Left ventricle myocardium superior (tissue), 1 donor: Measurements from ENCODE around the gene ADAMTS3. TPM values are rescaled to one million over a fixed set of nuclear protein-coding genes. Genes with fewer than 3 reads are reported as not detected.
A peak's percentile ranks its signal among the peaks of the same experiment; 100 is the strongest.

Experiments
- ATAC-seq: fragments of 200-7000 bp; cut with Tn5 transposase; one replicate; pipeline ENCODE4 v1.9.1; 2020; ENCODE audit warnings: mild to moderate bottlenecking, moderate library complexity
- DNase-seq: peaks from one replicate; pipeline ENCODE4 v3.0.0-alpha.2; 2020
- intact Hi-C: fragments of 100-400 bp; cut with micrococcal nuclease; formaldehyde crosslinking; loops from one replicate; pipeline ENCODE4 v1.11.0; 2022
- total RNA-seq: library from RNA; stranded (reverse); fragmentation: NEBNext Ultra II Directional; extraction: Animal tissue kit (Norgen Biotek cat#: 25700); gene quantifications from one replicate; pipeline ENCODE4 v1.2.1, GENCODE V29; 2021
- donor health status: DM: no; HTN: yes; CAD: no; lungs with severe emphysema.

Gene ADAMTS3
- total RNA-seq, 1 donor from 2014 or later = 0.42 TPM

DNA sequence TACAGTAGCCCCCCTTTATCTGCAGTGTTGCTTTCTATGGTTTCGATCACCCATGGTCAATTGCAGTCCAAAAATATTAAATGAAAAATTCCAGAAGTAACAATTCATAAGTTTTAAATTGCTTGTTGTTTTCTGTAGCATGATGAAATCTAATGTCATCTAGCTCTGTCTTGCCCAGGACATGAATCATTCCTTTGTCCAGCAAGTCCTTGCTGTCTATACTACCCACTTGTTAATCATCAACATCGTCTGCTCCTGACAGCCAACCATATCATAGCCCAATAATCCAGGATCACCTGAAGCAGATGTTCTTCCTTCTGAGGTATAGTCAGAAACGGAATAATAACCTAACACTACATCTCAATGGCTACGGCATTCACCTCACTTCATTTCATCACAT is 79.8 kb downstream of the ADAMTS3 start:
- no peak for ATAC-seq
- intact Hi-C loops = no loop called here

GRCh38 chr4:72486991-72487390 is 82.0 kb downstream of the ADAMTS3 start:
- ATAC-seq (no peak), DNase-seq (no peak)
- intact Hi-C loops = no loop called here

More for the DNA sequence above, 79.8 kb downstream of the ADAMTS3 start:
- DNase-seq = no peak

DNA sequence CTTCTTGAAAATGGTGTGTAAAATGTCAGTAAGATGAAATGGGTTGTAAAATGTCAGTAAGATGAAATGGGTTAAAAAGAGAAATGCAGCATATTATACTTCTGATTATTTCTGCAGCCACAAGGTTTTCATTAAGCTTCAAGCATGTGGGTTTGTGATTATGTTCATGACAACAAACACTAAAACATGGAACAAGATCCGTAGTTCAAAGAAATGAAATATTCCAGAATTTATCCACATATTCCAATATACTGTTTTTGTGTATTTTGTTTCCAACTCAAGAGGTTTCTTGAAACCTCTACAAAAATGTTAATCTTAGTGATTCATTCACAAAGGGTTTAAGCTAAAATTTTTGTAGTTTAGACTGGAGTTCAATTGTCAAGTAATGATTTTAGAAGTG is 84.0 kb downstream of the ADAMTS3 start:
- intact Hi-C loops = no loop called here
- ATAC-seq (no peak), DNase-seq (no peak)

GRCh38 chr4:72473434-72473900 is 95.6 kb downstream of the ADAMTS3 start:
- intact Hi-C loops = no loop called here
- ATAC-seq = no peak
- no peak for DNase-seq

GRCh38 chr4:72471816-72472215 is 97.2 kb downstream of the ADAMTS3 start:
- intact Hi-C loops = no loop called here
- no peak for ATAC-seq
- no peak for DNase-seq

DNA sequence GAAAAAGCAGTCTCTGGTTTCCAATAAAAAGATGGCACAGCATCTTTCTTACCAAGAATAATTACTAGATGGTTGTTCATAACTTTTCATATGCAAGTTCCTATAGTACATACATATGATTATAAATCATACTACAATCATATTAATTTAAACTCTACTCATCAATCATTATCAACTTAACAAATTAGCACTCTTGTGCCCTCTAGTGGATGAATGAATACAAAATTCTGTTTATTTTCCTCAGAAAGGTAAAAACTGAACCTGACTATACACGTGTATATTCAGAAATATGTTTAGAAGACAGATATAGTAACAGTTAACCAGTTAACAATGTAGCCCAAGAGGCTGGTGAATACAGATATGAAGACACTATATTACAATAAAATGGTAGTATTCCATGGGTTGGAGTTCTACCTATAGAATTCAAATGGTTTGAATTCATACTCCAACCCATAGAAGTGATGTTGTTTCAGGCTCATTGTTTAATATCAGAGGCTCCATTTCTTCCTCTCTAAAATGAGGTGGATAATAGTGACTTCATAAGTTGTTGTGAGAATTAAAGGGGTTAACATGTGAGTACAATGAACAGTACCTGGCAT is 100.0 kb downstream of the ADAMTS3 start:
- no peak for ATAC-seq
- DNase-seq = no peak

GRCh38 chr4:72467633-72468032 is 101.4 kb downstream of the ADAMTS3 start:
- no peak for DNase-seq
- ATAC-seq = no peak
- intact Hi-C loops = loop anchor here (5.0 to 10.0 kb wide), 2 partner anchors 140 to 173 kb away; no protein-coding TSS in a partner anchor

More for the DNA sequence above, 100.0 kb downstream of the ADAMTS3 start:
- intact Hi-C loops = loop anchor here (5.0 to 10.0 kb wide), 2 partner anchors 142 to 174 kb away; no protein-coding TSS in a partner anchor

- intact Hi-C loops = loop anchor here (10.0 kb wide), 1 partner anchor 169 kb away; no protein-coding TSS in a partner anchor
- no peak for DNase-seq
- ATAC-seq = no peak
Measured at GRCh38 chr4:72463724-72464123, 105.3 kb downstream of the ADAMTS3 start.

- intact Hi-C loops = no loop called here
- ATAC-seq (no peak), DNase-seq (no peak)
Measured at GRCh38 chr4:72457158-72457557, 111.9 kb downstream of the ADAMTS3 start.

GRCh38 chr4:72451349-72451748 is 117.7 kb downstream of the ADAMTS3 start:
- ATAC-seq (no peak), DNase-seq (peak; percentile 37)
- intact Hi-C loops = no loop called here

DNA sequence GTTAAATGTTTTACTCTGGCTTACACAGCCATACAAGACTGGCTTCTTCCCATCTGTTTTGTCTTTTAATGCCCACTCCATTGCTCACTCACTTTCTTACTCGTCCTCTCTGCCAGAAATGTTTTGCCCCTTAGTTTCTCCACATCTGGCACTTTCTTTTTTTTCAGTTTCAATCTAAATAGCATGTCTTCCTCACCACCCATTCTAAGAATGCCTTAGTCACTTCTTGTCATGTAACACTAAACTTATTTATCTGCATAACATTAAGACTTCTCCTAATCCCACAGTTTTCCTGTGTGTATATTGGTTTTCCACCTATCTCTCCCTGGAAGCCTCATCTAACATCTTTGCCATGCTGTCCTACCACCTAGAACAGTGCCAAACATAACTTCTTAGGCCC is 119.3 kb downstream of the ADAMTS3 start:
- intact Hi-C loops = no loop called here
- DNase-seq = no peak
- no peak for ATAC-seq

DNA sequence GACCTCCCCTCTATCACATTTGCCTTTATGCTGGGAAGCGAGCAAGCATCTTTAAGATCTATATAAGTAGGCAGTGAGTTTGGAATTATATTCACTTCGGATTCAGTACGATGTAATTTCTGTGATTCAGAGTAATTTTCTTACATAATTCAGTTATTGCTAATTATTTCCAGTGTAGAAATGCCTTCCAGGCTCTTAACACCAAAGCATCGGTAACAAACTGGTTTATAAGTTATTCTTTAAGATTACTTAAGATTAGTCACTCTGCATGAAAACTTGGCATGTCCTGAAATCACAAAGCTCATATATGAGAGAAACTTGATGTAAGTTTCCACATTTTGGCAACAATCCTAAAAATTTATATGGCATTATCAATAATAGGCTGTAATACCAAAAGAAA is 120.8 kb downstream of the ADAMTS3 start:
- ATAC-seq = no peak
- intact Hi-C loops = no loop called here
- no peak for DNase-seq

DNA sequence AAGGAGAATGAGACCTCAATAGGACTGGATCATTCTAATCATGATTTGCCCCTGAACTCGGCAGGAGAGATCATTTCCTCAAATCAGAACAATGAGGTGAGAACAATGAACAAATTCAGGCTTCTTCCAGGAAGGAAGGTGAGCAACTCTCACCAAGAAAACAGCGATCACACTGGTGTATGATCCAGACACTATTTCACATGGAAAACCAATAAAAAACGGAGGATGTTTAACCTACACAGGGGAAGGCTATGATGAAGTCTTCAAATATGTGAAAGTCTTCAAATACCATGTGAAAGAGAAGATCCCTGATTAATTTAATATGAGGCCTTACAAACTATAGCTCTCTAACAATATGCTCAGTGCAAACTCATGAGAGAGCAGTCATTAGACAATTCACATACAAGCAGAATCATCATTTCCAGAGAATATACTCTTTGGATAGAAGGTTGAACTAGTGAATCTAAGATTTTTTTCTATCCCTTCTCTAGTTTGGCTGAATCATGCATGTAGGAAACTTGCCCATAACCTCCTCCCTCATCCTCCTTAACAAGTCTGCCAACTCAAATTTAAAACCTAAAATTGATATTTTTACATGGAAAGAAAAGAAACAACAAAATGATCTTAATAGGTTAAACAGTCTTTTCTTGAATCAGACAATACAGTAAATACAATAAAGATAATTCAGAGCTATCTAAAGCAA is 122.5 kb downstream of the ADAMTS3 start:
- no peak for DNase-seq
- intact Hi-C loops = no loop called here
- no peak for ATAC-seq

- DNase-seq (no peak), ATAC-seq (no peak)
- intact Hi-C loops = no loop called here
Measured at GRCh38 chr4:72444092-72444491, 124.9 kb downstream of the ADAMTS3 start.

- DNase-seq = no peak
- no peak for ATAC-seq
Measured at GRCh38 chr4:72442715-72443114, 126.3 kb downstream of the ADAMTS3 start.

GRCh38 chr4:72442147-72442546 is 126.9 kb downstream of the ADAMTS3 start:
- DNase-seq = no peak
- no peak for ATAC-seq
- intact Hi-C loops = no loop called here

More at GRCh38 chr4:72442715-72443114, 126.3 kb downstream of the ADAMTS3 start:
- intact Hi-C loops = no loop called here

- DNase-seq (no peak), ATAC-seq (no peak)
- intact Hi-C loops = no loop called here
Measured at GRCh38 chr4:72440386-72440785, 128.6 kb downstream of the ADAMTS3 start.

GRCh38 chr4:72432975-72433374 is 136.0 kb downstream of the ADAMTS3 start:
- DNase-seq = no peak
- ATAC-seq = no peak
- intact Hi-C loops = no loop called here

GRCh38 chr4:72432282-72432681 is 136.7 kb downstream of the ADAMTS3 start:
- DNase-seq (no peak), ATAC-seq (no peak)
- intact Hi-C loops = no loop called here

- intact Hi-C loops = no loop called here
- DNase-seq (no peak), ATAC-seq (no peak)
Measured at GRCh38 chr4:72430988-72431387, 138.0 kb downstream of the ADAMTS3 start.

- intact Hi-C loops = no loop called here
- DNase-seq (no peak), ATAC-seq (no peak)
Measured at GRCh38 chr4:72430050-72430449, 139.0 kb downstream of the ADAMTS3 start.
